HepG2 (cell line): ENCODE measurements around the gene PKP3. TPM values are rescaled to one million over a fixed set of nuclear protein-coding genes. Genes with fewer than 3 reads are reported as not detected.
"Not testable (repeated sequence)": the region's sequence is repeated elsewhere in the genome, so short reads cannot be mapped to it uniquely, and the experiment has no call there.

ENCODE experiments used
- ATAC-seq: fragments of 200-7000 bp; cut with Tn5 transposase; 3 replicates; pipeline ENCODE4 v1.9.1; 2020; ENCODE audit warnings: mild to moderate bottlenecking, moderate library complexity
- BruUV-seq: library from RNA; stranded (reverse); fragments of 400-500 nt; replicated peaks from 2 replicates; lab custom pipeline; 2021; lab: Mats Ljungman, UMichigan
- CTCF ChIA-PET: fragments of 300-600 bp; formaldehyde crosslinking; extraction: SDS; loops from one replicate; lab custom pipeline; 2021; ENCODE audit warnings: low total read pairs, inconsistent platforms, low intra/inter-chr PET ratio; lab: Yijun Ruan, JAX
- POLR2A ChIA-PET: fragments of 350-600 bp; sonication (Branson Sonifier 250); formaldehyde crosslinking; loops from one replicate; lab custom pipeline; 2020; ENCODE audit warnings: antibody characterized with exemption, inconsistent platforms; lab: Yijun Ruan, JAX
- DNase-seq: peaks from one replicate; pipeline ENCODE4 v3.0.0-alpha.2; 2015; ENCODE audit warnings: low spot score
- FAIRE-seq: peaks from 3 replicates; lab custom pipeline; 2011; peaks lifted over from hg19 to GRCh38; lab: Jason Lieb, UNC
- H2AFZ ChIP-seq: one replicate; pipeline ENCODE4 v1.6.1; 2011; ENCODE audit warnings: low read length, inconsistent platforms
- H3K27ac ChIP-seq: fragments of 300-600 bp; 3 replicates; pipeline ENCODE4 v1.8.0; 2011; ENCODE audit warnings: mixed run types, mild to moderate bottlenecking, mixed read lengths, low read length, inconsistent platforms; ENCODE audit not compliant: insufficient read depth; ENCODE audit errors: extremely low read length
- H3K27me3 ChIP-seq, 2 experiments: fragments of 200-600 bp in 1 of 2; 2 replicates in 1 of 2; 3 replicates in 1 of 2; pipeline versions ENCODE4 v1.6.0 to v1.8.0; 2011; ENCODE audit warnings: low read length in 2 of 2, mild to moderate bottlenecking in 2 of 2, moderate library complexity in 2 of 2, inconsistent platforms in 1 of 2; ENCODE audit not compliant: insufficient read depth in 2 of 2, control insufficient read depth in 1 of 2
- H3K36me3 ChIP-seq, 2 experiments: fragments of 200-600 bp in 1 of 2; replicated peaks in 1 of 2; 2 replicates in 1 of 2; 3 replicates in 1 of 2; pipeline versions ENCODE4 v1.5.1 to v1.8.0; 2011; ENCODE audit warnings: low read length in 2 of 2, inconsistent platforms in 1 of 2; ENCODE audit not compliant: insufficient read depth in 2 of 2, control insufficient read depth in 1 of 2
- H3K4me1 ChIP-seq: 2 replicates; pipeline ENCODE4 v1.5.1; 2012; ENCODE audit warnings: low read length, inconsistent platforms; ENCODE audit not compliant: insufficient read depth
- H3K4me2 ChIP-seq: 2 replicates; pipeline ENCODE4 v1.6.0; 2011; ENCODE audit warnings: low read depth, low read length, inconsistent platforms
- H3K4me3 ChIP-seq, 3 experiments: fragments of 200-600 bp in 1 of 3; sonication (generic), shearing (Covaris generic) in 1 of 3; replicated peaks in 1 of 3; 2 replicates each; pipeline ENCODE4 v1.5.1; 2011 to 2016; ENCODE audit warnings: low read length in 3 of 3, inconsistent platforms in 2 of 3, low read depth in 2 of 3, mild to moderate bottlenecking in 2 of 3, control low read depth in 1 of 3, mixed read lengths in 1 of 3; ENCODE audit not compliant: insufficient read depth in 1 of 3
- H3K79me2 ChIP-seq: one replicate; pipeline ENCODE4 v1.6.1; 2011; ENCODE audit warnings: low read length, inconsistent platforms; ENCODE audit not compliant: insufficient read depth
- H3K9ac ChIP-seq: 2 replicates; pipeline ENCODE4 v1.6.0; 2011; ENCODE audit warnings: mild to moderate bottlenecking, low read depth, low read length, inconsistent platforms; ENCODE audit not compliant: insufficient read depth
- H3K9me3 ChIP-seq: 2 replicates; pipeline ENCODE4 v1.5.1; 2012; ENCODE audit warnings: mild to moderate bottlenecking, low read length
- H4K20me1 ChIP-seq: 2 replicates; pipeline ENCODE4 v1.6.0; 2011; ENCODE audit warnings: inconsistent platforms, mild to moderate bottlenecking, low read length, moderate library complexity; ENCODE audit not compliant: insufficient read depth
- KLF13 ChIP-seq: sonication (generic); formaldehyde crosslinking; IDR thresholded peaks from 2 replicates; pipeline ENCODE4 v1.4.0; 2020; ENCODE audit warnings: mild to moderate bottlenecking, missing genetic modification reagents
- LCORL ChIP-seq, 2 experiments: fragments of 450-650 bp in 1 of 2; sonication (generic) in 1 of 2; formaldehyde crosslinking in 1 of 2; IDR thresholded peaks; 2 replicates each; pipeline versions ENCODE4 v1.5.0 to v1.6.1; 2017 to 2020; ENCODE audit warnings: antibody characterized with exemption in 1 of 2, missing genetic modification reagents in 1 of 2
- SNAI1 ChIP-seq: sonication (generic); formaldehyde crosslinking; IDR thresholded peaks from 2 replicates; pipeline ENCODE4 v1.5.0; 2020; ENCODE audit warnings: mild to moderate bottlenecking, missing genetic modification reagents, borderline replicate concordance
- SRSF9 ChIP-seq: fragments of 200-400 bp; formaldehyde crosslinking; IDR thresholded peaks from 2 replicates; pipeline ENCODE4 v1.6.1; 2018; ENCODE audit warnings: borderline replicate concordance, mild to moderate bottlenecking, low read depth, low read length; ENCODE audit not compliant: insufficient read depth, poor library complexity, severe bottlenecking
- TBP ChIP-seq: sonication (generic); formaldehyde crosslinking; IDR thresholded peaks from 2 replicates; pipeline ENCODE4 v1.5.0; 2020; ENCODE audit warnings: missing genetic modification reagents
- TFDP1 ChIP-seq: IDR thresholded peaks from 2 replicates; pipeline ENCODE4 v1.6.1; 2016; ENCODE audit warnings: missing compliant biosample characterization, missing genetic modification reagents, borderline replicate concordance
- ZNF713 ChIP-seq: sonication (generic); formaldehyde crosslinking; IDR thresholded peaks from 2 replicates; pipeline ENCODE4 v1.4.0; 2020; ENCODE audit warnings: mild to moderate bottlenecking, missing genetic modification reagents
- ZNF737 ChIP-seq: sonication (generic); formaldehyde crosslinking; IDR thresholded peaks from 2 replicates; pipeline ENCODE4 v1.5.0; 2020; ENCODE audit warnings: missing genetic modification reagents, mild to moderate bottlenecking, borderline replicate concordance
- ZNF782 ChIP-seq: sonication (generic); formaldehyde crosslinking; IDR thresholded peaks from 2 replicates; pipeline ENCODE4 v1.4.0; 2020; ENCODE audit warnings: missing genetic modification reagents, mild to moderate bottlenecking, borderline replicate concordance
- WGBS: methylation state at CpG from one replicate; pipeline ENCODE4 v1.1.6; 2017; ENCODE audit warnings: low lambda C conversion rate; 5-methylcytosine and 5-hydroxymethylcytosine counted together
- in situ Hi-C: cut with HindIII; loops from 2 replicates; pipeline ENCODE4 v1.10.0; 2017; ENCODE audit warnings: low pct_unique_long_range_greater_than_20kb; ENCODE audit not compliant: extremely low pct_ligation_motif_present
- intact Hi-C: fragments of 100-400 bp; cut with micrococcal nuclease; formaldehyde crosslinking; loops from one replicate; pipeline ENCODE4 v1.10.0; 2022; ENCODE audit not compliant: unreplicated experiment
- polyA plus RNA-seq, 8 experiments: library from polyadenylated mRNA; depleted of rRNA in 3 of 8; stranded (reverse) in 7 of 8; unstranded in 1 of 8; fragments of >200 nt; fragmentation: Illumina TruSeq in 4 of 8; extraction: Trizol in 4 of 8; gene quantifications; 2 replicates each; pipeline versions ENCODE4 v1.2.1 to v1.2.3, GENCODE V29; 2011 to 2016; ENCODE audit warnings: low read depth in 4 of 8, missing spikeins in 1 of 8, mixed read lengths in 1 of 8; ENCODE audit not compliant: insufficient read depth in 1 of 8
- total RNA-seq, 5 experiments: library from RNA; depleted of rRNA; stranded (reverse); fragments of >200 nt; fragmentation: Illumina TruSeq; extraction: Trizol; gene quantifications; 2 replicates each; pipeline ENCODE4 v1.2.3, GENCODE V29; 2016; ENCODE audit warnings: low read depth in 1 of 5

The PKP3 gene
- total and polyA plus RNA-seq, 2 of the 13 experiments (the other 11 are each of a cell fraction or from before 2014, with no cell fraction given), result 18.0 to 28.7 TPM

GRCh38 chr11:434496-434895 lies 40.5 kb downstream of the PKP3 start:
- Histone ChIP-seq H3K4me2 (no peak overlapping the region), H3K9me3 (no peaks in the 10 kb centered on the region), H3K4me1 (no peaks in the 10 kb centered on the region), H3K79me2 (no peaks in the 10 kb centered on the region), H2AFZ (no peak overlapping the region), H3K9ac (no peak overlapping the region), H3K36me3 (no peaks in the 10 kb centered on the region), H3K27ac (no peak overlapping the region), H3K4me3 (no peak overlapping the region), H4K20me1 (no peaks in the 10 kb centered on the region), H3K27me3 (no peaks in the 10 kb centered on the region)
- FAIRE-seq (no peak), ATAC-seq (no peak), DNase-seq (no peak)
- POLR2A ChIA-PET, result no interaction called here
- intact Hi-C loops, result no loop called here
- 88% methylated on average over 3 of the region's 16 CpGs for WGBS
- no TSS peak for BruUV-seq
- no peak for TF ChIP-seq LCORL (IDR thresholded peaks at IDR 0.05)
- no peak for TF ChIP-seq LCORL (CRISPR knock-in tag; IDR thresholded peaks at IDR 0.05)
- TF ChIP-seq TFDP1 (CRISPR knock-in tag), result no peak
- TF ChIP-seq KLF13 (CRISPR knock-in tag), result no peak
- no peak for TF ChIP-seq ZNF737 (CRISPR knock-in tag)
- TF ChIP-seq SRSF9, result no peak
- no peak for TF ChIP-seq TBP
- TF ChIP-seq ZNF782, result no peak
- no peak for TF ChIP-seq ZNF713
- TF ChIP-seq SNAI1 (CRISPR knock-in tag), result no peak
- in situ Hi-C loops, result no loop called here
- CTCF ChIA-PET, result no interaction called here

GRCh38 chr11:434999-435740 lies 41.2 kb downstream of the PKP3 start:
- BruUV-seq, H3K4me3 ChIP-seq, H3K9ac ChIP-seq, DNase-seq, H3K4me1 ChIP-seq, H2AFZ ChIP-seq, H3K4me2 ChIP-seq, CTCF ChIA-PET, intact Hi-C loops, H3K36me3 ChIP-seq, in situ Hi-C loops, H3K9me3 ChIP-seq, ATAC-seq, H4K20me1 ChIP-seq, H3K27ac ChIP-seq, POLR2A ChIA-PET, FAIRE-seq, H3K27me3 ChIP-seq, H3K79me2 ChIP-seq: not testable (repeated sequence)
- 75% methylated on average over 1 of the region's 1 CpG for WGBS
